ENCODE measurements around the gene CACNG8. TPM values are rescaled to one million over a fixed set of nuclear protein-coding genes. Genes with fewer than 3 reads are reported as not detected.

CACNG8 gene
- total RNA-seq, 2 donors from 2014 or later: 0.48 to 4.8 TPM

GRCh38 chr19:53960187-53960586 is 2.5 kb upstream of the CACNG8 start:
- Mint-ChIP-seq H3K36me3 (ENCODE audit: low read depth) (no peaks in the 10 kb centered on the region), H3K27me3 (ENCODE audit: insufficient read depth) (peaks cover 79% of the 10 kb centered on the region), H3K4me3 (peak overlapping the region; percentile 3), H3K4me1 (peaks cover 25% of the 10 kb centered on the region), H3K27ac (no peak overlapping the region), H3K9me3 (no peaks in the 10 kb centered on the region)
- no peaks in the 10 kb centered on the region for H3K36me3 ChIP-seq (ENCODE audit: control insufficient read depth, insufficient read depth, low read length)
- no peak for DNase-seq
- H3K27me3 ChIP-seq (ENCODE audit: control insufficient read depth, insufficient read depth, low read length, poor library complexity, severe bottlenecking): peaks cover 81% of the 10 kb centered on the region
- H3K4me1 ChIP-seq (ENCODE audit: control insufficient read depth, insufficient read depth, low read length): no peaks in the 10 kb centered on the region
- H3K4me3 ChIP-seq (ENCODE audit: low read length): no peak overlapping the region
- 28 to 31% methylated on average over 7 to 8 of the region's 10 CpGs for WGBS, 2 experiments (ENCODE audit: insufficient coverage in 1 of 2, insufficient read length in 1 of 2)
- no peak overlapping the region for H3K27ac ChIP-seq (ENCODE audit: low read depth, low read length)
- no peaks in the 10 kb centered on the region for H3K9me3 ChIP-seq (ENCODE audit: control insufficient read depth, low read length)
- H3K9ac ChIP-seq (ENCODE audit: extremely low read depth, low read length, poor library complexity, severe bottlenecking): no peak overlapping the region
- TF ChIP-seq, protein P1, sequence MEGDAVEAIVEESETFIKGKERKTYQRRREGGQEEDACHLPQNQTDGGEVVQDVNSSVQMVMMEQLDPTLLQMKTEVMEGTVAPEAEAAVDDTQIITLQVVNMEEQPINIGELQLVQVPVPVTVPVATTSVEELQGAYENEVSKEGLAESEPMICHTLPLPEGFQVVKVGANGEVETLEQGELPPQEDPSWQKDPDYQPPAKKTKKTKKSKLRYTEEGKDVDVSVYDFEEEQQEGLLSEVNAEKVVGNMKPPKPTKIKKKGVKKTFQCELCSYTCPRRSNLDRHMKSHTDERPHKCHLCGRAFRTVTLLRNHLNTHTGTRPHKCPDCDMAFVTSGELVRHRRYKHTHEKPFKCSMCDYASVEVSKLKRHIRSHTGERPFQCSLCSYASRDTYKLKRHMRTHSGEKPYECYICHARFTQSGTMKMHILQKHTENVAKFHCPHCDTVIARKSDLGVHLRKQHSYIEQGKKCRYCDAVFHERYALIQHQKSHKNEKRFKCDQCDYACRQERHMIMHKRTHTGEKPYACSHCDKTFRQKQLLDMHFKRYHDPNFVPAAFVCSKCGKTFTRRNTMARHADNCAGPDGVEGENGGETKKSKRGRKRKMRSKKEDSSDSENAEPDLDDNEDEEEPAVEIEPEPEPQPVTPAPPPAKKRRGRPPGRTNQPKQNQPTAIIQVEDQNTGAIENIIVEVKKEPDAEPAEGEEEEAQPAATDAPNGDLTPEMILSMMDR (conservative IDR thresholded peaks at IDR 0.05): no peak

GRCh38 chr19:53960886-53961285 is 1.9 kb upstream of the CACNG8 start:
- peak overlapping the region; percentile 3 for H3K4me3 Mint-ChIP-seq
- no peak overlapping the region for H3K27ac Mint-ChIP-seq
- no peaks in the 10 kb centered on the region for H3K4me1 ChIP-seq (ENCODE audit: control insufficient read depth, insufficient read depth, low read length)

GRCh38 chr19:53961523-53962356 is 997 bp upstream of the CACNG8 start:
- DNase-seq: no peak
- Mint-ChIP-seq H3K4me1 (peaks cover 25% of the 10 kb centered on the region), H3K9me3 (no peaks in the 10 kb centered on the region), H3K36me3 (ENCODE audit: low read depth) (no peaks in the 10 kb centered on the region), H3K4me3 (peak overlapping the region; percentile 46), H3K27ac (no peak overlapping the region), H3K27me3 (ENCODE audit: insufficient read depth) (peaks cover 88% of the 10 kb centered on the region)
- WGBS, 2 experiments (ENCODE audit: insufficient coverage in 1 of 2, insufficient read length in 1 of 2): 1 to 6% methylated on average over 7 to 30 of the region's 32 CpGs
- Histone ChIP-seq H3K4me3 (ENCODE audit: low read length) (no peak overlapping the region), H3K27me3 (ENCODE audit: control insufficient read depth, insufficient read depth, low read length, poor library complexity, severe bottlenecking) (peaks cover 82% of the 10 kb centered on the region), H3K27ac (ENCODE audit: low read depth, low read length) (no peak overlapping the region), H3K36me3 (ENCODE audit: control insufficient read depth, insufficient read depth, low read length) (no peaks in the 10 kb centered on the region), H3K9ac (ENCODE audit: extremely low read depth, low read length, poor library complexity, severe bottlenecking) (no peak overlapping the region), H3K4me1 (ENCODE audit: control insufficient read depth, insufficient read depth, low read length) (no peaks in the 10 kb centered on the region), H3K9me3 (ENCODE audit: control insufficient read depth, low read length) (no peaks in the 10 kb centered on the region)
- TF ChIP-seq, protein P1 (conservative IDR thresholded peaks at IDR 0.05): no peak

More at GRCh38 chr19:53960886-53961285, 1.9 kb upstream of the CACNG8 start:
- Histone ChIP-seq H3K36me3 (ENCODE audit: control insufficient read depth, insufficient read depth, low read length) (no peaks in the 10 kb centered on the region), H3K9me3 (ENCODE audit: control insufficient read depth, low read length) (no peaks in the 10 kb centered on the region), H3K9ac (ENCODE audit: extremely low read depth, low read length, poor library complexity, severe bottlenecking) (no peak overlapping the region), H3K4me3 (ENCODE audit: low read length) (no peak overlapping the region), H3K27ac (ENCODE audit: low read depth, low read length) (no peak overlapping the region), H3K27me3 (ENCODE audit: control insufficient read depth, insufficient read depth, low read length, poor library complexity, severe bottlenecking) (peaks cover 82% of the 10 kb centered on the region)
- 3 to 20% methylated on average over 4 to 8 of the region's 8 CpGs for WGBS, 2 experiments (ENCODE audit: insufficient coverage in 1 of 2, insufficient read length in 1 of 2)
- Mint-ChIP-seq H3K9me3 (no peaks in the 10 kb centered on the region), H3K4me1 (peaks cover 25% of the 10 kb centered on the region), H3K36me3 (ENCODE audit: low read depth) (no peaks in the 10 kb centered on the region), H3K27me3 (ENCODE audit: insufficient read depth) (peaks cover 82% of the 10 kb centered on the region)
- no peak for DNase-seq
- TF ChIP-seq, protein P1 (conservative IDR thresholded peaks at IDR 0.05): no peak
